Measurements from ENCODE around the gene B4GALNT1.
"Not testable (repeated sequence)": the region's sequence is repeated elsewhere in the genome, so short reads cannot be mapped to it uniquely, and the experiment has no call there.

B4GALNT1 gene

DNA sequence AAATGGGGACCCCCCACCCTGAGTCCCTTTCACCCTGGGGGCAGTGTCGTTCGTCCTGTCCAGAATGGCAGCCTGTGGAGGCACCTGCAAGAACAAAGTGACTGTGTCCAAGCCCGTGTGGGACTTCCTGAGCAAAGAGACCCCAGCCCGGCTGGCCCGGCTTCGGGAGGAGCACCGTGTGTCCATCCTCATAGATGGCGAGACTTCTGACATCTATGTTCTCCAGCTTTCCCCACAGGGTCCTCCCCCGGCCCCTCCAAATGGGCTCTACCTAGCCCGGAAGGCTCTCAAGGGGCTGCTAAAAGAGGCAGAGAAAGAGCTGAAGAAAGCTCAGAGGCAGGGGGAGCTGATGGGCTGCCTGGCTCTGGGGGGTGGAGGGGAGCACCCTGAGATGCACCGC lies 26.2 kb downstream of the B4GALNT1 start:
- no peak for DNase-seq

- DNase-seq, result no peak
These were observed 26.6 kb downstream of the B4GALNT1 start for GRCh38 chr12:57606399-57606798.

- no peak for DNase-seq
These were observed 27.1 kb downstream of the B4GALNT1 start for GRCh38 chr12:57605811-57606311.

- DNase-seq, result peak in 1 of 2 experiments; percentile 28
These were observed 27.8 kb downstream of the B4GALNT1 start for GRCh38 chr12:57604992-57605810.

- peak; percentile 43 to 53 for DNase-seq
These were observed 28.5 kb downstream of the B4GALNT1 start, which contains the start of gene DTX3 for GRCh38 chr12:57604454-57604991. Gene DTX3 (plus strand): TSS chr12:57604824. CDS start chr12:57606518, 1,694 bp downstream.

GRCh38 chr12:57603815-57604453 lies 29.1 kb downstream of the B4GALNT1 start:
- no peak for DNase-seq

DNA sequence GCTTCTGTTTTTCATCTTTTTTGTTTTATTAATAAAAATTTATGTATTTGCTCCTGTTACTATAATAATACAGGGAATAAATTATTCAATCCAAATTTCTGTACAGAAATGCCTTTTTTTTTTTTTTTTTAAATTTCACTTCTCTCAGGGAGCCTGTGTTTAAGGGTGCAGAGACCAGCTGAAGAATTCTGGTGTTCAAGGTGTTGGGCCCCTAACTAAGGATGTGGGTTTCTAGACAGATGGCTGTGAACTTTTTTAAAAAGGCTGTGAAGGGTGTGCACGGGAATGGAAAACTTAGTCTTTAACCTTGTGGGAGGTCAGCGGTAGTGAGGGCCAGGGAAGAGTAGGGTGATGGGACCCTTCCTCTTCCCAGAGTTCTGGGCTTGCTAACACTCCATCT lies 29.7 kb downstream of the B4GALNT1 start:
- DNase-seq, result no peak

GRCh38 chr12:57602544-57602943 lies 30.5 kb downstream of the B4GALNT1 start:
- no peak for DNase-seq

GRCh38 chr12:57600395-57600794 lies 32.6 kb downstream of the B4GALNT1 start:
- no peak for DNase-seq

- DNase-seq, result no peak
These were observed 39.8 kb downstream of the B4GALNT1 start for GRCh38 chr12:57593187-57593586.

GRCh38 chr12:57592551-57593165 lies 40.3 kb downstream of the B4GALNT1 start:
- no peak for DNase-seq

- DNase-seq, result no peak
These were observed 41.1 kb downstream of the B4GALNT1 start for GRCh38 chr12:57591782-57592325.

GRCh38 chr12:57590864-57591781 lies 41.9 kb downstream of the B4GALNT1 start, which contains the start of gene PIP4K2C:
Gene PIP4K2C (plus strand): TSS chr12:57591192. CDS start chr12:57591290, 98 bp downstream.
- DNase-seq, result peak; percentile 79 to 83

- no peak for DNase-seq
These were observed 42.5 kb downstream of the B4GALNT1 start for GRCh38 chr12:57590479-57590863.

DNA sequence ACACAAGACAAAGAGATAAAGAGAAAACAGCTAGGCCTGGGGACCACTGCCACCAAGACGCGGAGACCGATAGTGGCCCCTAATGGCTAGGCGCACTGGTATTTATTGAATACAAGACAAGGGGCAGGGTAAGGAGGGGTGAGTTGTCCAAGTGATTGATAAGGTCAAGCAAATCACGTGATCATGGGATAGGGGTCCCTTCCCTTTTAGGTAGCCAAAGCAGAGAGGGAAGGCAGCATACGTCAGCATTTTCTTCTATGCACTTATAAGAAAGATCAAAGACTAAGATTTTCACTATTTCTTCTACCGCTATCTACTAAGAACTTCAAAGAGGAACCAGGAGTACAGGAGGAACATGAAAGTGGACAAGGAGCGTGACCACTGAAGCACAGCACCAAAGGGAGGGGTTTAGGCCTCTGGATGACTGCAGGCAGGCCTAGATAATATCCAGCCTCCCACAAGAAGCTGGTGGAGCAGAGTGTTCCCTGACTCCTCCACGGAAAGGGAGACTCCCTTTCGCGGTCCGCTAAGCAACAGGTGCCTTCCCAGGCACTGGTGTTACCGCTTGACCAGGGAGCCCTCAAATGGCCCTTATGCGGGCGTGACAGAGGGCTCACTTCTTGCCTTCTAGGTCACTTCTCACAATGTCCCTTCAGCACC lies 43.9 kb downstream of the B4GALNT1 start:
- DNase-seq, result not testable (repeated sequence)

DNA sequence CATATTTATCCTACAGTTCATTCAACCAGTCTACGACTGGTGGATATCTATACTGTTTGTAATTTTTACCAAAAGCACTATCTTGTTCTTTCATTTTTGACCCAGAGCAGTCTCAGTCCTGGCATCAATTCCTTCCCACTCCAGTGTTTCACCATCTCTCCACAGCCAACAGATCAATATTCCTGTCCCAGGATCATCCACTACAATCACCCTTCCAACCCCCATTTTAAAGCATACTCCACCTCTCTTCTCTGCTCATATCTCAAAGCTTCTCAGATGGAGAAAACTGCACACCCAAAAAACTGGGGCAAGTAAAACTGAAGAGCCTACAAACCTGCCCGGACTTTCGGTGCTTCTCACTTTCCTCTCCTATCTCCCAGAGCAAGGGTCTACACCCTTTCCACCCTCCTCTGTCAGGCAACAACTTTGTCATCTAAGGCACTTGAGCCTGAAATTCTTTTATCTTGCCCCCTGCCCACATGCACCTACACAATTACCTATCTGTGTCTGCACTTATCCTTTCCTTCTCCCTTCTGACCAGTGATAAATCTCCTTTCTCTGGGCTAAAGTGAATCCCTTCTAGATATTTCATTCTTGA lies 46.1 kb downstream of the B4GALNT1 start:
- no peak for DNase-seq

- no peak for DNase-seq
These were observed 46.9 kb downstream of the B4GALNT1 start for GRCh38 chr12:57586128-57586527.

DNA sequence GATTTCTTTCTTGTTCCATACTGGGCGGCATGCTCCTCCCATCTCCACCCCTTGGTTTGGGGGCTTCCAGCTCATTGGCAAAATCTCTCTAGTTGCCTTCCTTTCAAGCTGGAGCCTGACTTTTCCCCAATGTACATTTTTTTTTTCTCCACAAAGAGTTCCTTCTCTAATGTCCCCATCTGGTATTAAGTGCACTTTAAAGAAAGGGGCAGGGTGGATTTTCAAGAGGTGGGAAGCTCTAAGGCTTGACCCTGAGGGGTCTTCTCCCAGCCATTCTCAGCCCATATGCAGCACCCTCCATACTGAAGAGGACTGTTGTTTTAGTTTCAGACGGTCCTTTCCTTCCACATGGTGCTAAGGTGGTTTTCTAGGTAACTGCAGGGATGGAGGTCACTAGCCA lies 47.8 kb downstream of the B4GALNT1 start:
- DNase-seq, result no peak

DNA sequence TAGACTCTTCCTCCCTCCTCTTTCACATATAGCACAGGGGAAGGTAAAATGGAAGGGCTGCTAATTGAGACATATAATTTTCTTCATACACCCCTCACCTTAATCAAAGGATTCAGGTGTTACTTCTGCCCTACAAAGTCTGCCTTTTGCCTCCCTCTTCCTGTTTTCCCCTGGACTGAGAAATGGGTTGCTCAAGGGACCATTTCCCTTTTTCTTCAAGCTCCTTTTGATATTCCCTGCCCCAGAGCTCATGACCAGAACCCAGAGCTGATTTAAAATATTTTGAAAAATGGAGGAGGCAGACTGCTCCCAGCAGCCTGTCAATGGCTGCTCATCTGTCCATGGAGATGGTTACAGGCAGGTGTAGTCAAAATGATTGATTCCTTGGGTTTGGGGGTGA lies 48.3 kb downstream of the B4GALNT1 start:
- no peak for DNase-seq

GRCh38 chr12:57584050-57584449 lies 49.0 kb downstream of the B4GALNT1 start:
- DNase-seq, result no peak
